GM12873 (cell line): ENCODE measurements around the gene TYK2.

Source experiments
- CTCF ChIP-seq: IDR thresholded peaks from 2 replicates; pipeline ENCODE4 v1.5.1; 2012; ENCODE audit warnings: low read depth, mild to moderate bottlenecking, moderate library complexity, low read length, control low read depth; ENCODE audit not compliant: insufficient read depth; ENCODE audit errors: missing control alignments

TYK2 gene

GRCh38 chr19:10333758-10334587 lies 46.4 kb downstream of the TYK2 start:
- TF ChIP-seq CTCF: no peak

DNA sequence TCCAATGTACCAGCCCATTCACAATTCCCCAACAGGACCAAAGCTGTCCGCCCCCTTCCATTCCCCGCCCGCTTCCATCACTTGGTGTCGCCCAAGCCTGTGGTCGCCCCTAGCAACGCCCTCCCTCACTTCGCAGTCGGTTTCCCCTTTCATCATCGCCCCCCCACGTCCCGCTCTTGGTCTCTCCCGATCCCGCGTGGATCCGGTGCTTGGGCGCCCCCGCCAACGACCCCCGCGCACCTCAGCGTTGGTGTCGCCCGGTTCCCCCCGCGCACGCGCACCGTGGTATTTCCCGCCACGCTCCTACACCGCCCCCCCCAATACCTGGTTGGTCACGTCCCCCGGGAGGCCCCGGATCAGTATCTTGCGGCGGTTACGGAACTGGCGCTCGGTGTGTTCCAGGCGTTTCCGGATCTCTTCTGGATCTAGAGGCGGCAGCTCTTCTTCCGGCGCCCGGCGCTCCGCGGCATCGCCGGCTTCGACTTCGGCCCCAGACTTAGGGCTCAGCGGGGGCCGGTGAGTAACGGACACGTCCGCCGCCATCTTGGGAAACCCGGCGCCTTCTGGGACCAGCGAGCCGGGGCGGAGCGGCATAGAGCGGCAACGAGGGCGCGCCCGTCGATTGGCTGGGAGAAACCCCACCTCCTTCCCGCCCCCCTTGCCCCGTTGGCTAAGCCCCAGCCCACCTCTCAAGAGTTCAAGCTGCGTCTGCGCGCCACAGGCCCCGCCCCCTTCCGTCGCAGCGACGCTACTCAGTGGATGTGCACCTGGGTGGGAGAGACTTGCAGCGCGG lies 47.2 kb downstream of the TYK2 start, which contains the start of gene RAVER1:
TSS of gene RAVER1 (minus strand) at position 565 of the 793 bp plus-strand sequence. CDS start at position 543, 22 bp downstream.
- TF ChIP-seq CTCF: no peak

GRCh38 chr19:10332158-10332964 lies 48.0 kb downstream of the TYK2 start:
- TF ChIP-seq CTCF: no peak

DNA sequence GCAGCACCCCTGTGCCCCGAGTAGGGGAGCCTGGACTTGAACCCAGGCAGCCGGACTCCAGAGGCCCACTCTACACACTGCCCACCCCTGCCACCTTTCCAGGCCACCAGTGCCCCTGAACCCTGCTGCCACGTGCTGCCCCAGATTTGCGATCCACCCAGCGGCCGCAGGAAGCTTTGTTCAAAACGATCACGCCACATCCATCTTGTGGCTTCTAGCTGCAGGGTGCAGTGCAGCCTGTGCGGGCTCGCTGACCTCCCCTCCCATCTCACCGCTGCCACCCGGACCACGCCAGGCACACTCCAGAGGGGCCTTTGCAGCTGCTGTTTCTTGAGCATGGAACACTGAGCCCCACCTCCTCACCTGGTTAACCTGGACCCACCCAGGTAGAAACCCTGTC lies 50.8 kb downstream of the TYK2 start:
- TF ChIP-seq CTCF: no peak

DNA sequence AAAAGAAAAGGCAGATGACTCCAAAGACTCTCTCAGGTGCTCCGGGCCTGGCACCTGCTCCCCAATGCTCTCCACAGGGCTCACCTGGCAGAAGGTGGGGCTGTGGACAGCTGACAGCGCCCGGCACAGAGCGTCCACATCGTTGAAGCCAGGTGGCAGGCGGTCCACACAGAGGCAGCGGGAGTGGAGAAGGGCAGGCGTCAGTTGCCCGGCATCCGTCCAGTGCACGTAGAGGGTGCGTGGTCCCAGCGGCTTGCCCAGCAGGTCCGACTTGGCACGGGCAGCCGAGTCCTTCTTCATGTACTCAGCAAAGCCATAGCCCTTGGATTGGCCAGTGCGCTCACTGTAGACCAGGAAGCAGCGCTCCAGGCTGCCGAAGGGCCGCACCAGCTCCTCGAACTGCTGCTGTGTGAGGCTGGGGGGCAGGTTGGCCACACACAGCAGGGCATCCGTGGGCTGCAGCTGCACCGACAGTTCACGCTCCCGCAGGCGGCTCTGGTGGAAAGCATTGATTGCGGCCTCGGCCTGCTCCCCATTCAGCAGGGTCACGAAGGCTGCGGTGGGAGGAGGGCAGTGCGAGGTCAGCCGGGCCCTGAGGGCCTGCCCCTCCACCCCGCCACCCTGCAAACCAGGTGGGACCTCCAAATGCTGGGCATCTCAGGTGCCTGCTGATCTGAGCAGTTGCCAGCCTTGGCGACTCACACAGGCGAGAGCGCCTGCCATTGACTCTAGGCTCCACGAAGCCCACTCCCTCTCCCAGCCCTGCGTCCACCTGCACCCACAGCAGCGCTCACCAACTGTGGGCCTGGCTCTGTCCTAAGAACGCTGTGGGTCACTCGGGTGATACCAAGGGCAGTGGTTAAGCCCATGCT lies 51.6 kb downstream of the TYK2 start:
- TF ChIP-seq CTCF: no peak

DNA sequence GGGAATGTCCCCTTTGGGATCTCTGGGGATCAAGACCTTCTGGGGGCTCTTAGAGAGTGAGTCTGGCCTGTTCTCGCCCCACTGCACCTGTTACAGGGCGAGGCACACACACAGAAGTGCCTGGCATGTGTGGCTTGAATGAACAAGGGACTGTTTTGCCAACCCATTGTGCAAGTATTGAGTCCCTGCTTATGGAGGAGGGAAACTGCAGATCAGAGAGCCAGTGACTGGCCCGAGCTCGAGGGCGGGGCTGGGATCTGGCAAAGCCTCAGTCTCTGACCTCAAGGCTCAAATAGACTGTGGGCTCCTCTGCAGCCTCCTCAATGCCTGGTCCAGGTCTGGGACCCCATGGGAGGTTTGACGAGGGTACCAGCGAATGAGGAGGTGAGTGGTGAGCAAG lies 52.6 kb downstream of the TYK2 start:
- no peak for TF ChIP-seq CTCF
